Fibroblast of skin of abdomen (primary cell): Measurements from ENCODE around the gene TMEM163.

Experiments
- DNase-seq: peaks from one replicate; pipeline ENCODE4 v3.0.0-alpha.2; 2013

TMEM163 gene

DNA sequence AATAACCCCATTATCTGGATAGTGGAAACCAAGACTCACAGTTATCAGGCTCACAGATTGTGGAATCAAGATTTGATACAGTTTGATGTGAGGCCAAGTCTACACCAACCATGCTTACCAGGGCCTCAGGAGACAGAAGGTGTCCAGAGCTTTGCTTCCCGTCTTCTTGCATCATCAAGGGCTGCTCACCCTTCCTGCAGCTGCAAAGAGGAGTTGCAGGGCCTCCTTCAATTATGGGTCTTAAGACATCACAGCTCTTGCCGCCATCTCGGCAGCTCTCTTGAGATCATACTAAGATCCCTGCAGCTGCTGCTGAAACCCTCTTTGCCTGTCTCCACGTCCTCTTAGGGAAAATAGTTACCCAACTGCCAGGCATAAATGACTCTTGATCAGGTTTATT lies 288.9 kb downstream of the TMEM163 start:
- DNase-seq = no peak

GRCh38 chr2:134426721-134427120 lies 292.1 kb downstream of the TMEM163 start:
- DNase-seq = no peak

GRCh38 chr2:134425724-134426496 lies 292.9 kb downstream of the TMEM163 start:
- no peak for DNase-seq

DNA sequence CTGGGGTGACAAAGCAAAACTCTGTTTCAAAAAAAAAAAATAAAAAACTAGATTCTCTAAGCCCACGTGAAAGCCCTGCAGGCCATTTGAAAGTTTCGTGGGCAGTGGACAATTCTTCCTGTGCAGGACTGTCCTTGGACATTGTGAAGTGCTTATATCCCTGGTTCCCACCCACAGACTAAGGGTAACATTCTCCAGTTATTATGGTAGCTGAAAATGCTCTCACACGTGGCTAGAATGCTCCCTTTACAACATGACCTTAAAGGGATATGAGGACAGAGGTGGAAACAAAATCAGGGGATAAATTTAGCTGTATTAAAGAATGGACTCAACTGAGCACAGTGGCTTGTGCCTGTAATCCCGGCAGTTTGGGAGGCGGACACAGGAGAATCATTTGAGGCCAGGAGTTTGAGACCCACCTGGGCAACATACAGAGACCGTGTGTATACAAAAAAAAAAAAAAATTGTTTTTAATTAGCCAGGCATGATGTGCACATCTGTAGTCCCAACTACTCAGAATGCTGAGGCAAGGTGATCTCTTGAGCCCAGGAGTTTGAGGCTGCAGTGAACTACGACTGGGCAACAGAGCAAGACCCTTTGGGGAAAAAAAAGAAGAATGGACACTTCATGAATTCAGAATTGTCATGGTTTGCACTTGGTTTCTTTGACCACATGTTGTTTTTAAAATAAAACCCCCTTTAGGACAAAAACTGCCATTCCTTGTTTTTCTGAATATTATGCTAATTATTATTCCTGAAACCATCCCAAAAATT lies 297.1 kb downstream of the TMEM163 start:
- DNase-seq = no peak

- DNase-seq = no peak
Measured at GRCh38 chr2:134420920-134421319, 297.9 kb downstream of the TMEM163 start.

GRCh38 chr2:134420259-134420658 lies 298.5 kb downstream of the TMEM163 start:
- no peak for DNase-seq

DNA sequence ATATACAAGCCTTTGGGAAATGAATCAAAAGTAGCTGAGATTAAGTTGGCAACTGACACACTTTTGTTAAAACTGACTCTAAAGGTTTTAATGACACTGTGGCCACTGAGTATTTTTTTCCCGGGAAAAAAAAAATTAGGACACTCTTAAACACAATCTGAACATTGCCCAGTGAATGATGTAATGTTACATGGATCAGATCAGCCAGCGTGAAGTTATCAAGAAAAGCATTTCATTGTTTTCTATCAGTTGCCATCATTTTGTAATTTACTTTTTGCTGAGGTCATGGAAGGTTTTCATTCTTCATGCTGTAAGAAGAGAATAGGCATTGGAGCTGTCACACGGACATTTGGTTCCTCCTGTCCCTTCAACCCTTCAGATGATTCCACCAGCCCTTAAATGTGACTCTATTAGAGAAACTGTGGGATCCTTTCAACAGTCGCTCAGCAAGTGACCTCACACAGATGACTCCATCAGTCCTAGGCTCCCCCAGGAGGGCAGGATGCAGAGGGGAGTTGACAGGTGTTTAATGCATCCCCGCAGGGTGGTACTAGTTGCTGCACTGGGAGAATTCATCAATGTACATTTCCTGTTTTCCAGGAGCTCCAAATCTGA lies 300.7 kb downstream of the TMEM163 start:
- no peak for DNase-seq

DNA sequence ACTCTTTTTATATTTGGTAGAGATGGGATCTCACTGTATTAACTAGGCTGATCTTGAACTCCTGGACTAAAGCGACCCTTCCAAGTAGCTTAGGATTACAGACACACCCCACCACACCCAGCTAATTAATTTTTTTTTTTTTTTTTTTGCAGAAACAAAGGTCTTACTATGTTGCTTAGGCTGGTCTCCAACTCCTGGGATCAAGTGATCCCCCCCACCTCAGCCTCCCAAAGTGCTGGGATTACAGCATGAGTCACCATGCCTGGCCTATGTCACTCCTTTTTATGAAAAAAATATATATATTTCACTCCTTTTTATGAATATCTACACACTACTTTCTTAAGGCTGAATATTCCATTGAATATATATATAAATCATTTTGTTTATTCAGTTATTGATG lies 302.2 kb downstream of the TMEM163 start:
- DNase-seq = no peak

GRCh38 chr2:134416018-134416417 lies 302.8 kb downstream of the TMEM163 start:
- no peak for DNase-seq

GRCh38 chr2:134413912-134414311 lies 304.9 kb downstream of the TMEM163 start:
- no peak for DNase-seq

DNA sequence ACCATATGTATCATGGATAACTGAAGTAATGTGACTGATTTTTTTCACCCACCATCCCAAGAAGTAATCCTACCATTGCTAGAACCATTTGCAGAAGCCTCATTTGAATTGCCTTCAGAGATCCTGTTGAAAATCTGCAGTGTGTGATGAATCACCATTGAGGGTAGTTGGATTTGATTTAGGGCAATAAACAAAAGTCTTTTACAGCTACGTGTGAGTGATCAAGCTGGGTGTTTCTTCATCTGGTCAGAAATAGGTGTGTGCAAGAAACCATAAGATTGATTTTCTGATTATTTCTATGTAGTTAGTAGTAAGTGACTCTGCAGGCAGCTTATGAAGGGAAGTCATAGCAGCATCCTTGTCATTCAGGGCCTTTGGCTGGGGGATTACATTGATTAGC lies 305.4 kb downstream of the TMEM163 start:
- DNase-seq = no peak

DNA sequence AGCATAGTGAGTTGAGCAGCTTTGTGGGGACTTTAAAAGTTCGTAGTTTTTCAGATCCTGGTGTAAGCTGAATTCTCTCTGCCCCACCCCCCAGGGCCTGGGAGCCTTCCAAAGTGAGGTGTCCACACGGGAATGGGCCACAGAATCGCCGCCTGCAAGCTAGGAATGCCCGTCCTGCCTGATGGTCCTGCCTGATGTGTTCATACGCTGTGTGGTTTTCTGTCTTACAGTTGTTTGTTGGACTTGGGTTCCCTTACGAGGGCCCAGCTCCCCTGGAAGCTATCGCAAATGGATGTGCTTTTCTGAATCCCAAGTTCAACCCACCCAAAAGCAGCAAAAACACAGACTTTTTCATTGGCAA lies 306.2 kb downstream of the TMEM163 start:
- DNase-seq = no peak

DNA sequence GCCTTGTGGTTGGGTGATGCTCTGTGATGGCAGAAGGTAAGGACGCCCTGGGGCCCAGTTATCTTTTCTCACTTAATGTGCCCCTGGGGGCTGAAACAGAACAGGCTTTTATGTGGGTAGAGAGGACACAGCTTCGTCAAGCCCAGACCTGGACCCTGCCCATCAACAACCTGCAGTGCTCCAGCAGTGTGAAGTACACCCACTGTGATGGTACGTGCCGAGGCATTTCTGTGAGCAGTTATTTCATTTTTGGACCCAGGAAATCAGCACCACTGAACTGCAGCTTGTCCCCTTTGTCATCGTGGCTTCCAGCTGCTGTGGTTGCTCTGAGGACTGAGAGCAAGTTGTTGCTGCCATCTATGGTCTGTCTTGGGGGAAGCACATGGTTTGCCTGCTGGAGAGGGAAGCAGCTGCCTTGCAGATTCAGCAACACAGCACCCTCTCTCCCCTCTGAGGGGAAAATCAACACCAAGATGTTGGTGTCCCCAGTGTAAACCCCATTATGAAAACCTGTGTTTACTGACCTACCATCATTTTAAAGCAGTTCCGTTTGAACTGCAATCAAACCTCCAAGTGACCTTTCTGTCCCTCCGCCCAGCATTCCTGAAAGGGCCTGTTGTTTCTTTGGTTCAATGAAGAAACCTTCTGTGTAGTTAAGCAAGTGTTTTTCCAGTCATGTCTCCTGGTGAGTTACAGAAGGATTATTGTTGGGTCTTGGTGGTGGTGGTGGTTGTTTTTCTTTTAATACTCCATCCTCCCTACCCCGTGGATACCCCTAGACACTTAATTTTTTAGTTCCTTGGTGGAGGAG lies 306.8 kb downstream of the TMEM163 start:
- DNase-seq = peak; percentile 82

- no peak for DNase-seq
Measured at GRCh38 chr2:134411279-134411827, 307.4 kb downstream of the TMEM163 start.

- DNase-seq = peak; percentile 12
Measured at GRCh38 chr2:134410831-134411231, 308.0 kb downstream of the TMEM163 start.

- DNase-seq = no peak
Measured at GRCh38 chr2:134410006-134410405, 308.8 kb downstream of the TMEM163 start.

DNA sequence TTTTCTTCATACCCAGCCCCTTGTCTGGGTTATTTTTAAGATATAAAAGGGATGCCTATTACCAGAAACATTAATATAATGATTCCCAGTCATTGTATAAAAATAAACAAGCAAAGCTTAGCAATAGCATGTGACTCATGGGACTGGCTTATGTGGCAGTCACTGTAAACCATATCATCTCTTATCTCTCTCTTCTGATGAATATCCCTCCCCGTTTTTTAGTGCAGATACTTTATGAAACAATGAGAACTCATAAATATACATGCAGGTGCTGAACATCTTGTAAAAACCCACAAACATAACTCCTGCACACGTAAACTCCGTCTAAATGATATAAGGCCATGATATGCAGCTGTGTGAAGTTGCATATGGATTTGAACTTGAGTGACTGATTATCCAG lies 310.0 kb downstream of the TMEM163 start:
- DNase-seq = peak; percentile 17

GRCh38 chr2:134408386-134408785 lies 310.4 kb downstream of the TMEM163 start:
- no peak for DNase-seq

- DNase-seq = no peak
Measured at GRCh38 chr2:134407154-134407890, 311.5 kb downstream of the TMEM163 start.

DNA sequence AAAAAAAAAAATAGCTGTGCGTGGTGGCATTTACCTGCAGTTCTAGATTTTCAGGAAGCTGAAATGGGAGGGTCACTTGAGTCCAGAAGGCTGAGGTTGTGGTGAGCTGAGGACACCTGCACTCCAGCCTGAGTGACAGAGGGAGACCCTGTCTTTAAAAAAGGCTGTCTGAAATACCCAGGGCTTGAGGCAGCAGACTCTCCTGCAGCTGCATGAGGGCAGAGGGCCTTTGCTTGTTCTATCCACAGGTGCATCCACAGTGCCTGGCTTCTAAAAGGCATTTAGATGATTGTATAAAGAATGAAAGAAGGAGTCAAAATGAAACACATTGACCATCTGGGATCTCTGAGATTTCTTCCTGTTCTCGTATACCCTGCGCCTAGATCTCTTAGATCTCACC lies 312.1 kb downstream of the TMEM163 start:
- no peak for DNase-seq

DNA sequence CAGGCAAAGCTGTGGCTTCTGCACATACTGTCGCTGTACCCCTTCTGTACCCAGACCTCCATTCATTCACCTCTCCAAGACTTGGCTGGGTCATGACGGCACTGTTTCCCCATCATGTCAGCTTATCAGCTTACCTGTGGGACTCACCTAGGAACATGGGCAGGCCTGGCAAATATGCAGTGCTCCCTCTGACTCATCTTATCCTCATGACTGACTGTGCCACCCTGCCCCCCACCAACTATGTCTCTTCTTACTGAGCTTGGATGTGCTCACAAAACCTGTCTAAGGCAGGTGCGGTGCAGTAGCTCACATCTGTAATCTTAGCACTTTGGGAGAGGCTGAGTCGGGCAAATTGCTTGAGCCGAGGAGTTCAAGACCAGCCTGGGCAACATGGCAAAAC lies 312.5 kb downstream of the TMEM163 start:
- DNase-seq = no peak
